NCI-H1092 treated with DMSO at 0.1 percent for 48 hours (cell line): ENCODE results near the gene POM121.
"Not testable (repeated sequence)": the region's sequence is repeated elsewhere in the genome, so short reads cannot be mapped to it uniquely, and the experiment has no call there.

Experiments
- DNase-seq: peaks from one replicate; lab custom pipeline; 2025; lab: John Stamatoyannopoulos, UW

Gene POM121

GRCh38 chr7:72949686-72950085, 24.8 kb downstream of the POM121 start:
- DNase-seq: not testable (repeated sequence)

- not testable (repeated sequence) for DNase-seq
Observed at GRCh38 chr7:72950432-72950831, 25.5 kb downstream of the POM121 start.

- not testable (repeated sequence) for DNase-seq
Observed at GRCh38 chr7:72953901-72954562, 29.1 kb downstream of the POM121 start.

DNA sequence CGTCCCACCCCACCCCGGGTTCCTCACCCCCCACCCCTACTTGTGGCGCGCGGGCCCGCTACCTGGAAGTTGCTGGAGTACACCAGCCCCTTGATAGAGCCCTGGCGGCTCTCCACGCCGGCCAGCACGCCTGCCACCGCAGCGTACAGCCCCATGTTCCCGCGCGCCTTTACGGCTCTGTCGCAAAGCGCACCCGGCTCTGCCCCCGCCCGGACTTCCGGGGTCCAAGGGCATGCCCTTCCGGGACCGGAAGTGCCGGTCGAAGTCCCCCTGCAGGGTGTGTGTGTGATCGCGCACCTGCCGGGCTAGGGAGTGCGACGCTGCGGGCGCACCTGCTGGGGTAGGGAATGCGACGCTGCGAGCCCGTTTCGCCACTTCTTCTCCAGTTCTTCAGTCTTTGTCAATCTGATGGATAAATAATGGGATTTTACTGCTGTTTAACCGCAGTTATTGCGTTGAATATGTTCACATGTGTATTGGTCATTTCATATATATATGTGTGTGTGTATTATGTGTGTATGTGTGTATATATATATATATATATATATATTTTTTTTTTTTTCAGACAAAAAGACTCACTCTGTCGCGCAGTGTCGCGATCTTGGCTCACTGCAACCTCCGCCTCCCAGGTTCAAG, 29.8 kb downstream of the POM121 start:
- not testable (repeated sequence) for DNase-seq

GRCh38 chr7:72960029-72960428, 35.1 kb downstream of the POM121 start:
- DNase-seq: not testable (repeated sequence)

DNA sequence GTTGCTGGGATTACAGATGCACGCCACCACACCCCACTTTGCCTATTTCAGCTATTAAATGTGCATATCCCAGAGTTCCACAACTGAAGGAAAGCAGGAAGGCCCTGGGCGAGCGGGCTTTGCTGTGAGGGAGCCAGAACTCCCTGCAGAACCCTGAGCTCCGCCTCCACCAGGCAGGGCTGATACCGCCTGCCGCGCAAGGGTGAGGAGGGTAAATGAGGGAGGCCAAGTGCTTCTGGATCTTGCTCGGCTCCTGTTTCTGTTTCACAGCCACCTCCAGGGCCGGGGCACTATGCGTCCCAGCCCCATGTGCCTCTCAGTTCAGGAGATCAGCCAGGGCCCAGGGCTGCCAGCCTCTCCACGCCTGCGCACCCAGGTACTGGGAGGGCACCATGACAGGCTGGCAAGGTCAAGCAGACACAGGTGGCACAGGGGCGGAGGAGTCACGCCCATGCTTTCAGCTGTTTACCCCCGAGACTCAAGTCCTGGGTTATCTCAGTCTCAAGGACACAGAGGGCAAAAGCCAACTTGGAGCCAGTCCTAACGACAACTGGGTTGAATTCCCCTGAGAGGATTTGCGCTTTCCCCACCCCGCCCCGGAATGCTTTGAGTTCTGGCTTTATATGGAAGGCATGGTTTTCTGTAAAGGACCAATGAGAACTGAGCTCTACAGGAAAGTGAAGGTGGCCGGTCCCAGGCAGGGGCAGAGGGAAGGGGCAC, 35.9 kb downstream of the POM121 start:
- not testable (repeated sequence) for DNase-seq

- DNase-seq: not testable (repeated sequence)
Observed at GRCh38 chr7:72961346-72961650, 36.4 kb downstream of the POM121 start.

- DNase-seq: not testable (repeated sequence)
Observed at GRCh38 chr7:72963056-72963455, 38.2 kb downstream of the POM121 start.

DNA sequence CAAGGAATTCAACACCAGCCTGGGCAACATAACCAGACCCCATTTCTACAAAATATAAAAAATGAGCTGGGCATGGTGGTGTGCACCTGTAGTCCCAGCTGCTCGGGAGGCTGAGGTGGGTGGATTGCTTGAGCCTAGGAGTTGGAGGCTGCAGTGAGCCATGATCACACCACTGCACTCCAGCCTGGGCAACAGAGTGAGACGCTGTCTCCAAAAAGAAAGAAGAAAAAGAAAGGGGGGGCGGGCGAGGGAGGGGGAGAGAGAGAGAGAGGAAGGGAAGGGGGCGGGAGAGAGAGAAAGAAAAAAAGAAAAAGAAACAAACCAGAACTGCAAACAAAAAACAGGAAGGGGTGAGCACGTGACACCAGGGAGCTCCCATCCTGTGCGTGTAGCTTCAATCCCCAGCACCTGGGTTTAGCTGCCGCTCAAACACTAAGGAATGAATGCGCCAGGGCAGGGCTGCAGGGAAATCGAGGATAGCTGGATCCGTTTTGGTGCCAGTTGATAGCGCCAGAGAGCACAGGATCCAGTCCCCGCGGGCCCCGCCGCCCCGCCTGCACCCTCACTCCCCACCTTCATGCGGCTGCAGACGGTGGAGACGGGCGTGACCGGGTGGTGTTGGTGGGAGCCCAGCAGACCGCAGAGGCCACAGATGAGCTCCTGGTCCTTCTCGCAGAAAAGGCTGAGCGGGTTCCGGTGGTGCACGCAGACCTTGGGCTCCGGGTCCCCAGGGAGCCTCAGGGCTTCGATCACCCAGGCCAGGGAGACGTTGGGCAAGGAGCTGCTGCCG, 40.5 kb downstream of the POM121 start:
- not testable (repeated sequence) for DNase-seq

DNA sequence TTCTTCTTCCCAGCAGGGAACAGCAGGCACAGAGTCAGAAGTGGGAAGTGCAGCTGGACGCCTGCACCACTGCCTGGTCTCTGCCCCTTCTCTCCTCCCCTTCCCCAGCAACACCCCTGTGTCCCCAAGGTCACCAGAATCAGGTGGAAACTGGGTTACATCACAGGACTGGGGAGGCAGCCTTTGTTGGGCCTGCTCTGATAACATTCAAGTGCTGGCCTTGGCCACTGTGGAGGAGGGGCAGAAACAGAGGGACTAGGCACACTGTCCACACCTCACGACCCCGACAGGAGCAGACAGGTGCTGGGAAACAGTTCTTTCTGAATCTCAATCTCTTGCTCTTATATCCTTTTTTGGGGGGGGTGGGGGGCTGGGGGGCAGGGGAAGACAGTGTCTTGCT, 42.0 kb downstream of the POM121 start:
- DNase-seq: not testable (repeated sequence)

DNA sequence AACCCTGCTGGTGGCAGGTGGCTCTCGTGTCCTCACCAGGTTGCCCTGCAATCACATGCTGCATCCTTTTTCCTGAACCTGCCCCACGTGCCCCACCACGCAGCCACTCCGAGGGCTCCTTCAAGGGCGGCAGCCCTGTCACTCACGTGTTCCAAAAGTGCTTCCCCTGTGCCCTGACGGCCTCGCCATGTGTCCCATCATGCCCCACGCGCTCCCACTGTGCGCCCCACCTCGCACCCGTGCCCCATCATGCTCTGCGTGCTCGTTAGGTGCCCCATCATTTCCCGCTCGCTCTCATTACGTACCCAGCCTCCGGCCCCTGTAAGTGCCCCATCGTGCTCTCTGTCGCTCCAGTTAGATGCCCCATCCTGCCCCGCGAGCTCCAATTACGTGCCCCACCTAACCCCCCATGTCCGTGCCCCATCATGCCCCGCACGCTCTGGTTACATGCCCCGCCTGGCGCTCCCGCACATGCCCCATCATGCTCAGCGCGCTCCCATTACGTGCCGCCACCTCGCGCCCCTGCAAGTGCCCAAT, 44.2 kb downstream of the POM121 start, which contains the start of gene TRIM74:
TSS of gene TRIM74 (minus strand) at position 487 of the 537 bp plus-strand sequence. CDS start 3,309 bp downstream, outside the sequence.
- DNase-seq: not testable (repeated sequence)

GRCh38 chr7:72969688-72970087, 44.8 kb downstream of the POM121 start:
- not testable (repeated sequence) for DNase-seq

GRCh38 chr7:72971505-72971904, 46.6 kb downstream of the POM121 start:
- not testable (repeated sequence) for DNase-seq

GRCh38 chr7:72974781-72975180, 49.9 kb downstream of the POM121 start:
- DNase-seq: not testable (repeated sequence)

- DNase-seq: not testable (repeated sequence)
Observed at GRCh38 chr7:72975656-72976286, 50.9 kb downstream of the POM121 start.

DNA sequence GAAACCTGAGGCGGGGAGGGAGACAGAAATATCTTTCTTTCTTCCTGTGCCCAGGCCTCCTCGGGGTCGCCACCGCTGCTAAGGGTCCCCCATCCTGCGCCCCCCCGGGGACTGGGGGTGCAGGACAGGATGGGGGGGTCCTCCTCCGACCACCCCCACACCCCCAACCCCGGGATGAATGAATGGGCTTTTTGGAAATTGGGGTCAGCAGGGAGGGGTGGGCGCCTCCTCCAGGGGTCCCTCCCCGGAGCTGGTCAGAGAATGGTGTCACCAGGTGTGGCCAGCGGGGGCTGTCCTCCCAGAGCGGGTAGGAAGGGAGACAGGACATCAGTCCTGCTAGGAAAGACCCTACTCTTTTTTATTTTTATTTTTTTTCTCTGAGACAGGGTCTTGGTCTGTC, 51.5 kb downstream of the POM121 start:
- DNase-seq: not testable (repeated sequence)

DNA sequence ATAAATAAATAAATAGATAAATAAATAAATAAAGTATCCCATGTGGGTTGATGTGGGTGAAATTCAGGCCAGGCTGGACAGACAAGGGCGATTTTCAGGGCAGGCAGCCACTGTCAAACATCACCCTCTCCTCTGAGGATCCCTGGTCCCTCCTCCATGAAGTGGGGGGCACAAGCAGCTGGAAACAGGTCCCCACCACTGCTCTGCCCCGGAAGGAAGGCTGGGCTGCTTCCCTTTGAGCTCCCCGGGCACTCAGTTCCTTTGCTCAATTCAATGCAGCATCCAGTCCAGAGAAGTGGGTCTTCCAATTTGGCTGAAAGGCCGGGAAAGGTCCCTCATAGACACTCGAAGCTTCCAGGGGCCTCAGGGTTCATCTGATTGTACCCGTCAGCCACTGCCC, 55.5 kb downstream of the POM121 start:
- DNase-seq: not testable (repeated sequence)

DNA sequence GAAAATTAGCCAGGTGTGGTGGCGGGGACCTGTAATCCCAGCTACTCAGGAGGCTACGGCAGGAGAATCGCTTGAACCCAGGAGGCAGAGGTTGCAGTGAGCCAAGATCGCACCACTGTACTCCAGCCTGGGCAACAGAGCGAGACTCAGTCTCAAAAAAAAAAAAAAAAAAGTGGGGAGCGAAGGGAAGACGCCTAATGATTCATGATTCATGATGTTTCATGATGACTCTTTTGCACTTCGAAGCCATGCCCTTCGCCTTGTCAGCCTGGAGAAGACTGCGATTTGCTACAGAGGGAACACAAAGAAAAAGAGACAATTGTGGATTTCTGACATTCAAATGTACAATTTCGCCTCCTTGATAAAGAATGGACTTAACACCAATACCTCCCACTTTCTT, 57.2 kb downstream of the POM121 start:
- not testable (repeated sequence) for DNase-seq

DNA sequence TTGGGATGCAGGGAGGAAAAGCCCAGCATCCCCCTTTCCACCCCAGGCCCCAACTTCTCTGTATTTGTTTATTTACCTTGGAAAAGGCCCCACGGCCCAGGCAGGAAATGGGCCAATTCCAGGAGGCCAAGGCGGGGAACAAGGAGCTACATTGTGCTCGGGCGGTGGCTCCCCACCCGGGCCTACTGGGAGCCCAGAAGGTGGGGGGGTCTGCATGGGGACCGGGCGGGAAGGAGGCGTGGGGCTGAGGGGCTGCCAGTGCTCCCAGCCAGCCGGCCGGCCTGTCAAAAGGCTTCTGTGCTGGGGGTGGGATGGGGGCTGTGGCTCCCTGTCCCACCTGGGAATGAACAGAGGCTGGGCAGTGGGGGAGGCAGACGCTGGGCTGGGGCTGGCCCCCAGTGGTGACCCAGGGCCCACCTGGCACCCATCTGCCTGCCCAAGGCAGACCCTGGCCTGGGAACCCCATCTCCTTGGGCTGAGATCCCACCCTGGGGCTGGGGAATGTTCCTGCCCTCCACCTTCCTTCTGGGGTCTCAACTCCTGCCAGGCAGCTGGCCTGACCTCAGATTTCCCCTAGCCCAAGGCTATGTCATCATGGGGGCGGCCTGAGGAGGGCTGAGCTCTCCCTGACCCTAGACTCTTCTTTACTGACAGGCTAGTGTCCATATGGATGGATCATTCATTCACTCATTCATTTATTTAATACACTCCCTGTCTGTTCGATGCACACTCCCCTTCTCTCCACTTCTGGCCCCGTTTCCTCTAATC, 65.4 kb downstream of the POM121 start:
- not testable (repeated sequence) for DNase-seq

DNA sequence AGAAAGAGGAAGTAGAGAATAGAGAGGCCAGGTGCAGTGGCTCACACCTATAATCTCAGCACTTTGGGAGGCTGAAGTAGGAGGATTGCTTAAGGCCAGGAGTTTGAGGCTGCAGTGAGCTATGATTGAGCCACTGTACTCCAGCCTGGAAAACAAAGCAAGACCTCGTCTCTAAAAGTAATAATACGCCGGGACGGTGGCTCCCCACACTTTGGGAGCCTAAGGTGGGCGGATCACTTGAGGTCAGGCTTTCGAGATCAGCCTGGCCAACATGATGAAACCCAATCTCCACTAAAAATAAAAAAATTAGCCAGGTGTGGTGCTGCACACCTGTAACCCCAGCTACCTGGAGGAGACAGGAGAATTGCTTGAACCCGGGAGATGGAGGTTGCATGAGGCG, 70.6 kb downstream of the POM121 start:
- not testable (repeated sequence) for DNase-seq

GRCh38 chr7:72997447-72997846, 72.6 kb downstream of the POM121 start:
- DNase-seq: not testable (repeated sequence)
